Tibial nerve (tissue), 4 donors: Measurements from ENCODE around the gene ST3GAL2.

Experiments
- CTCF ChIP-seq, 5 experiments: fragments of 200-600 bp in 3 of 5; fragments of 450-650 bp in 2 of 5; sonication (generic) in 3 of 5; IDR thresholded peaks; one replicate each; pipeline ENCODE4 v1.5.1; 2016 to 2019; ENCODE audit warnings: antibody characterized with exemption in 5 of 5, mild to moderate bottlenecking in 3 of 5, moderate library complexity in 2 of 5
- EP300 ChIP-seq, 2 donors: sonication (generic); formaldehyde crosslinking; IDR thresholded peaks; one replicate each; pipeline ENCODE4 v1.6.1; 2017; ENCODE audit warnings: antibody characterized with exemption in 2 of 2, mild to moderate bottlenecking in 1 of 2
- POLR2A ChIP-seq, 2 donors: fragments of 450-650 bp; IDR thresholded peaks; one replicate each; pipeline ENCODE4 v1.6.1; 2017; ENCODE audit warnings: antibody characterized with exemption in 2 of 2, mild to moderate bottlenecking in 2 of 2, moderate library complexity in 2 of 2

GRCh38 chr16:70453892-70454221, 15.0 kb upstream of the ST3GAL2 start:
- TF ChIP-seq CTCF (IDR thresholded peaks at IDR 0.05), result no peak
- no peak for TF ChIP-seq POLR2A (IDR thresholded peaks at IDR 0.05)
- TF ChIP-seq EP300 (IDR thresholded peaks at IDR 0.05), result no peak
